Skeletal muscle cell (primary cell): Measurements from ENCODE around the gene MYO1G.

Source experiments
- DNase-seq: peaks from one replicate; pipeline ENCODE4 v3.0.0-alpha.2; 2010; ENCODE audit warnings: low read depth
- H3K4me3 ChIP-seq: 2 replicates; pipeline ENCODE4 v1.5.1; 2011; ENCODE audit warnings: low read depth, mild to moderate bottlenecking, control low read depth, low read length, moderate library complexity

The MYO1G gene

DNA sequence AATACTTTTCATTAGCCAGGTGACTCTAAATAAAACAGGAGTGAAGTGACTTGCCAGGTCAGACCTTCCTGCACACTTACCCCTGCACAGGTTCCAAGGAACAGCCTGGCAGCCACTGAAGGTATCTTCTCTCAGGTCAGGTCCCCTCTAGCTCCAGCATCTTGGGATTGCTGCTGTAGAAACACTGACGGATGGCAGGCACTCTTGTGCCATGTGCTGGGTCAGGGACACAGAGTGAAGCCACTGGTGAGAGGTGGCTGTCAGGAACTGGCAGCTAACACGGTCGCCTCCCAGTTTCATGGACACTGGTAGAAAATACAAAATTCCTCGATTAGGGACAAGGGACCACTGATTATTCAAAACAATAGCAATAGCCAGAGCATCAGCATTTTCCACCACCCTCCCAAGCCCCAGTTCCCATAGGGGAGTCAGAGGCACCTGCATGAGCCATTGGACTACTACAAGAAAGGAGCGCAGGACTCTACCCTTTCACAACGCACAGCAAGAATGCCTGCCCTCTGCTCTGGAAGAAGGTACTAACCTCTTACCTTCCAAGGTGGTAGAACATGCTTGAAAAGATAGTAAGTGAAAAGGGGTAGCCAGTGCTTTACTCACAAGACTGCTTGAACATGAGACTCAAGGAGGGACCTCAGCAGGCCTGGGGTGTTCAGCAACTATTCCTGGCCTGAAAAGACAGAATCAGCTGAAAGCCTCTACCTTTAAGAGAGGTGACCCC is 5.1 kb upstream of the MYO1G start:
- no peak for DNase-seq
- H3K4me3 ChIP-seq, result peak overlapping the region; percentile 12

DNA sequence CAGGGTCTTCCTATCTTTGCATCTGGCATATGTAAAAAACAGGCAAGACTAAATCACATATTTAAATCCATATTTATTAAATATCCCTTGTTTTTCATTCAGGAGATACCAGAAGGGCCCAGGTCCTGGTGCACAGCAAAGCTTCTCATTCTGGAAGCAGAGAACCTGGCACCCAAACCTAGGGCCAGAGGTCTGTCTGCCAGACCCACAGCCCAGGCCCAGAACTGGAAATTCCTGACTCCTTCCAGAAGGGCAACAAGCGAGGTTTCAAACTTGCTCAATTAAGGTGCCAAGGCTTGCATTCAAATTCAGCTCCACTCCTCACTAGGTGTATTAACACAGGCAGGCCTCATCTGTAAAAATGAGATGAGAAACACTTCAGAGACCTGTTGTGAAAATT is 4.2 kb upstream of the MYO1G start:
- no peak for DNase-seq
- no peak overlapping the region for H3K4me3 ChIP-seq

DNA sequence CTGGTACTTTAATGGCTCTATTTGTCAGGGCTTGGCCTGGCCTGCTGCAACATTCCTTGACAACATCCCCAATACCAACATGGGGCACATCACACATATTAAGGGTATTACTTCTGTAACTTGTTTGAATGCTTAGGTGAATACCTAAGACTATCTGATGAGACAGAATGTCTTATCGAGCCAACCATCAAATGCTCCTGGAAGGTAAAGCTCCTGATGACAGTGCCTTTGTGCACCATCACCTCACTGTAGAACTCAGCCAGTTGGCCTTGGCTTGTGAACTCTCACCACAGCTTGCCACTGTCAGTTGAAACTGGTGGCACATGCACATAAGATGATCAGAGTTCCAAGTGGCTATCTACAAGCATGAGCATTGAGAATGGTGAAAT is 3.7 kb upstream of the MYO1G start:
- no peak for DNase-seq
- H3K4me3 ChIP-seq, result no peak overlapping the region

DNA sequence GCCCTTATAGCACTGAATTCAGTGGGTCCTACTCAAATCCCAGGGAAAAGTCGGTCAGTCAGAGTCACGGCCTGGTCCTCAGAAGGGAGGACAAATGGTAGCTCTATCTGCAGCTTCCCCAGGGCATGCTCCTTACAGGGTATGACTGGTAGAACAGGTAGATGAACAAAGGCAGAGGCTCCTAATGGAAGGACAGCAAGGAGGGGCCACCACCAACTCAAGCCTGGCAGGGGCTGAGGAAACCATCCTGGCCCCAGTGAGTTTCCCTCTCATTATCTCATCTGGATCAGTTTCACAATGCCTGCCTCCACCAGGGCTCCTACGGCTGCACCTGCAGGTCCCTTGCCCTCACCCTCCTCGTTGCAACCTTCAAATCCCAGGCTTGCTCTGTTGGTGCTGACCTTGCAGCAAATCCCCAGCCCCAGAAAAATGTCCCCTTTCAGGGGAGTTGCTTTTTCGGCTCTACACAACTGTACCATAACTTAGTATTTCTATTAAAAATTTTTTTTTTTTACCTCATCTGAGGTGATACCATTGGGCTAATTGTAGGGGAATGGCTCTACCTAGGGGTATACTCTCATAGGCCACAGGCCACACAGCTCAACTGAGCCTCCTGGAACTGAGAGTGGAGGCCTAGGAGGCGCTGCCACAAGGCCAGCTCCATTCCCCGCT is 2.4 kb upstream of the MYO1G start:
- no peak for DNase-seq
- no peak overlapping the region for H3K4me3 ChIP-seq

DNA sequence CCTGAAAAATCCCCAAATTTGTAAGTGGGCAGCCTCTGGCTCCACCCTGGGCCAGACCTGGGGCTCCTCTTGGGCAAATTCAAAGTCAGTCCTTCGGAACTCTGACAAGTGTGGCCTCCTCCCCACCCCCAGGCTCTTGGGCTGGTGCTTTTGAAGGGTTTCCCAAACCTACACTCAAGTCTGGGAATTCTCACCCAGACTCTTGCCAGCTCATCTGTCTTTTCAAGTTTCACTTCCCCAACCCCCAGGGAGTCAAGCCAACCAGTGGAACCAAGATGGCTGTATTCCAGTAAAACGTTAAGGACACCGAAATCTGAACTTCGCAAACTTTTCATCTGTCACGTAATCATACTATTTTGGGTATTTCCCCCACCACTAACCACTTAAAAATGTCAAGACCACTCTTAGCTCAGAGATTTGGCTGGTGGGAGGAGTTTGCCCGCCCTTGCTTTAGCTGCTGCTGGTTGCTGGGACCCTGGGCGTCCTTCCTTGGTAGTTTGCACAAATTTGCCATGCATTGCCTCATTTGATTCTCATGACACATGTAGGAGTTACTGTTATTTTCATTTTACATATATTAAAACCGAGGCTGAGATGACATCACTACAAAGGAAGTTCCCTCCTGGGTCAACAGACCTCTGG is 1.7 kb upstream of the MYO1G start:
- no peak overlapping the region for H3K4me3 ChIP-seq
- no peak for DNase-seq

DNA sequence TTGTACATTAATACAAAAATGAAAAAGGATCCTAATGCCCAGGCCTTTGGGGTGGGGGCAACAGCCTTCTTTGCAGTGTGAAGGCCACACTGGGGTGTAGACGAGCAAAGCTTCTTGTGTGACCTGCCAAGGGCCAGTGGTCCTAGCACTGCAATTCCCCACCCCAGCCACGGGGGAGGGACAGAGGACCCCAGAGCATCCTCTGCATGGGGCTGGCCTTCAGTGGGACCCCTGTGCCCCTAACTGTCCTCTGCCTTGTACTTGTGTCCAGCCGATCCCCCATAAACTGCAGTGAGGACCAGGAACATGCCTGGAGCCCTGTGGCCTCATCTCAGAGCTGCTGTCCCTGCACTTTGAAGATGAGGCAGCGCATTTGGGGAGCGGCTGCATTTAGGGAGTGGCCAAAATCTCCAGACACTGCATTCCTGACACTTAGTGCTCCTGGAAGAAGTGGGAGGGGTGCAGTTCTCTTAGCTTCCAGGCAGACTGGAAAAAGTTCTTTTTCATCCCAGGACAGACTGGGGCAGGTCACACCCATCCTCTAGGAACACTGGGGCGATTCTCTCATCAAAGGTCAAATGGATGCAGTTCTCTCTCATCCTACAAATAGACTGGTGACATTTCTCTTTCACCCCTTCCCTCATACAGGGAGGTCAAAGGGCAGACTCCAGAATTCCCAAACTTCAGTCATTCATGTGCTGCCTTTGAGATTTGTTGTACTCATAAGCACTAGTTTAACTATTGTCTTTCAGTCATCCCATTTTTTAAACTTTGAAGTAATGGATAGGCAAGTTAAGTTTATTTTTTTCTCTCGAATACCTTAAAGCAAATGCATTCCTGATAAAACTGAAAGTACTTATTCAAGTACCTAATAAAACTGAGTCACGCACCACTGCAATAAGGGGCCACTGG is 922 bp upstream of the MYO1G start:
- DNase-seq, result no peak
- H3K4me3 ChIP-seq, result no peak overlapping the region

DNA sequence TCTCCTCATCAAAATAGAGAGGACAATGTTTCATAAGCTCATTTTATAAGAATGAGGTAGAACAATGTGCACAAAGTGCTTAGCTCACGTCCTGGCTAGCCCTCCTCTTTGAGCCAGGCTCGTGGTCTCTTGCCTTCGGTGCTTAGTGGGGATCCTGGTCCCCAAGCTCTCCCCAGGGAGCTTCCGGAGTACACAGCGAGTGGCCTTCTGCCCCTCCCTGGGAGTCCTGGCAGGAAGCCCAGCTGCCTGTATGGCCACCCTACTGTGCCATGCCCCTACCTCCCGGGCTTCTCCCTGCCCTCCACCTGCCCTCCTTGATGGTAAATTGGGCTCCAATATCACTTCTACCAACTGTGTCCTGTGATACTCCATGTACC is 868 bp downstream of the MYO1G start:
- no peak for DNase-seq
- H3K4me3 ChIP-seq, result no peak overlapping the region

DNA sequence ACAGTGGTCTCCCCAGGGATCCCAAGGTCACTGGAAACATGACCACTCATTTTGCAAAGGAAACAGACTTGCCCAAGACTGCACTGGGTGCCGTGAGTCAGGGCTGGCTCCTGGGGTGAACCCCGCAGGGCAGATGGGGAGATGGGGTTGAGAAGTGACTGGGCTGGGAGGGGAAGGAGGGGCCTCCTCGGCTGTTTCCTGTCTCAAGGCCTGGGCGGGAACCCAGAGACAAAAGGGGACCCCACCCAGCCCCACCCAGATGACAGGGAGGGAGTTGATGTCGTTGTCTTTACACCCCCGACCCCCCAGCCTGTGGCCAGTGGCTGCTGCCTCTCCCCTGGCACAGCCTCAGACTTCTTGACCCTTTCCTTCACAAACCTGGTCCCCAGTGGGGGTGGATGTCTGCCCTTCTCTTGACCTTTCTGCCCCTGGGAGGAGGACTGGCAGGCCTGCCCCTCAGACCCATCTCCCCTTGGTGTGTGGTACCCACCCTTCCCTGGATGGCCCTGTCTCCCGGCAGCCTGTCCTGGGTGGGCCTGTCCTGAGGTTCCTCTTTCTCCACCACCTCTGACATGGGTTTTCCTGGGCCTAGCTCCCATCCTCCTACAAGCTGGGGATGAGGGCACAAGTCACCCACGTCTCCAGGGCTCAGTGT is 1.4 kb downstream of the MYO1G start:
- DNase-seq, result no peak
- no peak overlapping the region for H3K4me3 ChIP-seq

DNA sequence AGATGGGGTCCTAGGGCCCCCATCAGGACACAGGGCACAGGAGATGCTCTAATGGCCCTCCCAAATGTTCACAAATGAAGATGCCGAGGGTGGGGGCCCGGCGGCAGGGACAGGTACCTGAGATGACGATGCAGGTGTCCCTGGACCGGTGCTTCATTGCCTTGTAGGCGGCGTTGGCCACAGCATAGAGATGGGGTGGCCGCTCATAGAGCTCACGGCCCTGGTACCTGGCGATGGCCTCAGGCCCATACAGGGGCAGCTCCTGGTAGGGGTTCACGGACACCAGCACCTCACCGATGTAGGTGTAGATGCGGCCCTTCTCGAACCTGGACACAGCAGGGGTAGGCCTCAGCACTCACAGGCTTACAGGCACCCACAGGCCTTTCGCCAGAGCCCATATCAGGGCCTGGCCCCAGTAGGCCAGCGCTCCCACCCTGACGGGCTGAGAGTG is 2.0 kb downstream of the MYO1G start:
- H3K4me3 ChIP-seq, result no peak overlapping the region
- no peak for DNase-seq

DNA sequence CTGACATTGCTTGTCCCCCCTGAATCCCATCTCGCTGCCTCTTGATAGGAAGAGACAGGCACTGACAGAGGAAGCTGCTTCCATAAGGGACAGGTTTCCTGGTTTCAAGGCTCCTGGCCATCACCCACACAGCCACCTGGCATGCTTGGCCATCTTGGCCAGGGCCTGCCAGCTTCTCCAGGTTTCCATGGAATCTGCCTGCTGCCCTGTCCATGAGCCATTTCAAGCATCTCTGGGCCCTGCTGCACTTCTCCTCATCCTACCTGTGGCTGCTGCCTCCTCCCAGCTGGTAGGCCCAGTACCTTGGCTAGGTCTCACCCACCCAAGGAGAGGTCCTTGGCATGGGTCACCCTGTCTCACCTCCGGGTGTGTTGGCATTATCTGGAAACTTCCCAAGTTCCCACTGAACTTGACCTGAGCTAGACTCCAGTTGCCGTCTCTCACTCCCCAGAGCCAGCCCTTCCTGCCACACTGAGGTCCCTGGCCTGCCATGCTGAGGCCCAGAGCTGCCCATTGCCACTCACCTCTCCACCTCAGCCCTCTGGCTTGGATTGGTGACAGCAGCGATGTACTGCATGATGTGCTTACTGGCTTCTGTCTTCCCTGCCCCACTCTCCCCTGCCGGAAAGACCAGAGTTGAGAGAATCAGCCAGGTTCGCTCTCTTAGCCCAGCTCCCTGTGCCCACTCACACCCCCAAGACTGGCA is 2.6 kb downstream of the MYO1G start:
- no peak for DNase-seq
- H3K4me3 ChIP-seq, result no peak overlapping the region

DNA sequence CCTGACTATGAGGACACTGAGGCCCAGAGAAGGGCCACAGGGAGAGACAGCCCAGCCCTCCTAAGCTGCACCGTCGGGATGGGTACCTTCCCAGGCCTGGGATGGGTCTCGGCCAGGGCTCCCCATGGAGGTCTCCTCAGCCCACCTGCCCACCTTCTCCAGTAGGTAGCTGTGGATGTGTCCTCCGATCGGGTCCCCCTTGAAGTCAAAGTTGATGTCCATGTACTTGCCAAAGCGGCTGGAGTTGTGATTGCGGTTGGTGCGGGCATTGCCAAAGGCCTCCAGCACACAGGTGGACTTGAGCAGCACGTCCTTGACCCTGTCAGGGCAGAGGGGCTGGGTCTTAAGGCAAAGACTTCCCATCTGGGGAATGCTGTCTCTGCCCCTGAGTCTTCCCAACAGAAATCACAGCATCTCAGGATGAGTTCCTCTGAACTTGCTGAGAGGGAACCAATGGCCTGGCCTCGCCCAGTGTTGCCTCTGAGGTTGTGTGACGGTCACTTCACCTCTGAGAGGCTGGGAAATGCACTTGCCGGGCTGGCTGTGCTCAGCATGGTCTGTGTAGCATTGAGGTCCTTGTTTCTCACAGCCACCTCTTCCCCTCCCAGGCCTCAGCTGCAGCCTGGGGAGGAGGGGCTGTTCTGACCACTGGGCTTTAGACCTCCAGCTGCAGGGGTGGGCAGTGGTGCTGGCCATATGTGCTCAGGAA is 3.3 kb downstream of the MYO1G start:
- DNase-seq, result no peak
- no peak overlapping the region for H3K4me3 ChIP-seq

DNA sequence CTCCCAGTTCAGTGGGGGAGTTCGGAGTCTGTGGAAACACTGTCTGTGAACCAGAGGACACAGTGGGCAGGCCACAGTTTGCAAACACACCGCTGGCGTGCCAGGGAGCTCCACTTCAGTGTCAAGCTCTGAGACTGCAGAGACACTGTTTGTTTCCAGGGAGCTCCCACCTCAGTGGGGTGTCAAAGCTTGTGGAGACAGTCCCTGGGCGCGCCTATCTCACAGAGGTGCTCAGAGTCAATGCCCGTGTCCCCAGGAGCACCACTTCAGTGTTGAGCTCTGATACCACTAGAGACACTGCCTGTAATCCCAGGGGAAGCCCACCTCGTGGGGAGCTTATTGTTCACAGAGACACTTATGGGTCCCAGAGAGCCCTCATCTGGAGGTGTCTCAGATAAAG is 4.3 kb downstream of the MYO1G start:
- no peak overlapping the region for H3K4me3 ChIP-seq
- DNase-seq, result no peak

DNA sequence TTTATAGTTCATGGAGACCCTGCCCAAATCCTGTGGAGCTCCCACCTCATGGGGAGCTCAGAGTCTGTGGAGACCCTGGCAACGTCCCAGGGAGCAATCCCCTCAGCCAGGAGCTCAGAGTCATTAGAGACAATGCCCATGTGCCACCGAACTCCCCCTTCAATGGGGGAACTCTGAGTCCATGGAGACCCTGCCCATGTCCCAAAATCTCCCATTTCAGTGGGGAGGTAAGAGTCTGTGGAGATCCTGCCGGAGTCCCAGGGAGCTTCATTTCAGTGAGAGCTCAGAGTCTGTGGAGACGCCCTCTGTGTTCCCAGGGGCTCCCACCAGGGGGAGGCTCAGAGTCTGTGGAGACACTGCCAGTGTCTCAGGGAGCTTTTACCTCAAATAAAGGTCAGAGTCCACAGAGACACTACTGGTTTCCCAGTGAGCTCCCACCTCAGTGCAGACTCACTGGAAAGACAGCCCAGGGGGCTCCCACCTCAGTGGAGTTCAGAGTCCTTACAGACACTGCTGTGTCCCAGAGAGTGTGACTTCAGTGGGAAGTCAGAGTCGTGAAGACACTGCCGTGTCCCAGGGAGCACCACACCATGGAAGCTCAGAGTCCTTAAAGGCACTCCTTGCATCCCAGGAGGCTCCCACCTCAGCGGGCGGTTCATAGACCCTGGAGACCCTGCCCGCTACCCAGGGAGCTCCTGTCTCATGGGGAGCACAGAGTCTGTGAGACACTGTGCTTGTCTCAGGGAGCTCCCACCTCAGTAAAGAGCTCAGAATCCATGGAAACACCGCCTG is 5.0 kb downstream of the MYO1G start:
- no peak for DNase-seq
- no peak overlapping the region for H3K4me3 ChIP-seq

DNA sequence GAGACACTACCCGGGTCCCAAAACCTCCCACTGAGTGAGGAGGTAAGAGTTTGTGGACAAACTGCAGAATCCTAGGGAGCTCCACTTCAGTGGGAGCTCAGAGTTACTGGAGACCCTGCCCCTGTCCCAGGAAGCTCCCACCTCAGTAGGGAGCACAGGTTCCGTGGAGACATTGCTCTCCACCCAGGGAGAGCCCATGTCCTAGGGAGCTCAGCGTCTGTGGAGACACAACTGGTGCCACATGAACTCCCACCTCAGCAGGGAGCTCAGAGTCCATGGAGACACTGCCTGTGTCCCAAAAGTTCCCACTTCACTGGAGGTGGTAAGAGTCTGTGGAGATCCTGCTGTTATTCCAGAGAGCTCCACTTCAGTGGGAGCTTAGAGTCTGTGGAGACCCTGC is 6.3 kb downstream of the MYO1G start:
- H3K4me3 ChIP-seq, result no peak overlapping the region
- DNase-seq, result no peak

DNA sequence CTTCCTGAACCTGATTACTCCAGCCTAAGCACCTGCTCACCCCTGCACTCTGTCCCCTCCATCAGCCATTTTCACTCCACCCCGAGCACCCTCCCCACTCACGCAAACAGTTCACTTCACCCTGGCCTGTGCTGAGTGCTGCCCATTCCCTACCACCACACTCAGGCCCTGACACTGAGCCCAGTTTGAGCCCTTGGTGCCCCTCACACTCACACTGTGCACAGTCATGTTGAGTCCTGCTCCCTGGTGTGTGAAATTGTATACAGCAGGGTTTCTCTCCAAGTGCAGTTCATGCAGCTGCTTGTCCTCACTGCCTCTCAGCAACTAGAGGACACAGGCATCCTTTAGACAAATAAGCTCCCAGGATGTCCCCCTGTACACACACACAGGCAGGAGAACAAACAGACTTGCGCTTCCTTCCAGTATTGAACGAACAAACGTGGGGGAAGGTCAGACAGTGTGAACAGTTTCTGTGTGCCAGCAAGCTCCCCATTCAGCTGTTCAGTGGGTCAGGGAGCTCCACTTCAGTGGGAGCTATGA is 6.8 kb downstream of the MYO1G start:
- no peak overlapping the region for H3K4me3 ChIP-seq
- no peak for DNase-seq

DNA sequence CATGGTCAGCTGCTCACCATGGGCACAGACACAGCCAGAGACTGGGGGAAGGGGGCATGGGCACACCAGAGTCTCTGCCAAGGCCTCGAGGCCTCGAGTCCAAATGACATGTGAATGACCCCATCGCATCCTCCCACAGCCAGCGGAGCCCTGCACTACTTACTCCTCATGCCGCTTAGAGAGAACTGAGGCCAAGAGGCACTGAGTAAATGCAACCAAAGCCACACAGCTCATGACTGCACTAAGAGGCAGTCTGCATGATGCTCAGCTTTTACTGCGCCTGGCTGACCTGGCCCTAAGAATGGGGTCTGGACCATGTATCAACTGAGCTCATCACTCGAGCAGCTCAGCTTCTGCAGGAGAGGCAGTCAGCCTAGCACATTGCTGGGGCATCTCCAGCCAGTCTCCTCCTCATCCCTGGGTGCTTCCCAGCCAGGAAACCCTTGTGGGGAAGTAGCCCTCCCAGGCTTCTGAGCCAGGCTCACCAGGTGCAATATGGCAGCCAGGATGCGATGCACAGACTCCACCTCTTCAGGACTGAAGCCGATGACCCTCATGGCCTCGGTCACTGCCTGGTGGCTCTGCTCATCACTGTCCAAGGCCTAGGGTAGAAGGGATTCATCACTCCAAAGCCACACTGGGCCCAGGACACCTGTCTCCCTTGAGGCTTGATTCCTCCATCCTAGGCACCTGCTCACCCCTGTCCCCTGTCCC is 7.5 kb downstream of the MYO1G start:
- DNase-seq, result no peak
- H3K4me3 ChIP-seq, result no peak overlapping the region
